Colon (tissue), 2 donors: ENCODE measurements around the gene TNNT3.
"Not testable (repeated sequence)": the region's sequence is repeated elsewhere in the genome, so short reads cannot be mapped to it uniquely, and the experiment has no call there.

Experiments
- FAIRE-seq: peaks from 2 replicates; lab custom pipeline; 2012; peaks lifted over from hg19 to GRCh38; lab: Jason Lieb, UNC
- donor health status: control.
- donor health status: control.

The TNNT3 gene

GRCh38 chr11:1919391-1920127, at the start of gene TNNT3:
TSS of gene TNNT3 (plus strand) at chr11:1919703. CDS start at chr11:1922875, 3,172 bp downstream.
- no peak for FAIRE-seq

DNA sequence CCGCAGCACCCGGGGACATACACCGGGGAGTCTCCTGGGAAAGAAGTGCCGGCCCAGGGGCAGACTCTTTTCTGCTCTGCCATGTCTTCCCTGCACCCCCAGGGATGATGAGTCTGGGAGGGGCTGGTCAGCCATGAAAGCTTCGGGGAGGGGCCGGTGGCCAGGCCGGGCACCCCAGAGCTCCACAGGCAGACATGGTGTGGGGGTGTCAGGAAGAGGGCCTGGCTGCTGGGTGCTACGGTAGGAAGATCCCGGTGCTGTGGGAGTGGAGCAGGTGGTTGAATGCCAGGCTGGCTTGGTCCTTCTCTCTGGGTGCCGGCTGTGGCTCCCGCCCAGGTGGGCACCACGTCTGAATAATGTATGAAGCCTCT, 49.2 kb upstream of the TNNT3 start:
- no peak for FAIRE-seq

GRCh38 chr11:1870721-1871466, 48.6 kb upstream of the TNNT3 start:
- no peak for FAIRE-seq

- FAIRE-seq = no peak
Measured at GRCh38 chr11:1871531-1871930, 48.0 kb upstream of the TNNT3 start.

DNA sequence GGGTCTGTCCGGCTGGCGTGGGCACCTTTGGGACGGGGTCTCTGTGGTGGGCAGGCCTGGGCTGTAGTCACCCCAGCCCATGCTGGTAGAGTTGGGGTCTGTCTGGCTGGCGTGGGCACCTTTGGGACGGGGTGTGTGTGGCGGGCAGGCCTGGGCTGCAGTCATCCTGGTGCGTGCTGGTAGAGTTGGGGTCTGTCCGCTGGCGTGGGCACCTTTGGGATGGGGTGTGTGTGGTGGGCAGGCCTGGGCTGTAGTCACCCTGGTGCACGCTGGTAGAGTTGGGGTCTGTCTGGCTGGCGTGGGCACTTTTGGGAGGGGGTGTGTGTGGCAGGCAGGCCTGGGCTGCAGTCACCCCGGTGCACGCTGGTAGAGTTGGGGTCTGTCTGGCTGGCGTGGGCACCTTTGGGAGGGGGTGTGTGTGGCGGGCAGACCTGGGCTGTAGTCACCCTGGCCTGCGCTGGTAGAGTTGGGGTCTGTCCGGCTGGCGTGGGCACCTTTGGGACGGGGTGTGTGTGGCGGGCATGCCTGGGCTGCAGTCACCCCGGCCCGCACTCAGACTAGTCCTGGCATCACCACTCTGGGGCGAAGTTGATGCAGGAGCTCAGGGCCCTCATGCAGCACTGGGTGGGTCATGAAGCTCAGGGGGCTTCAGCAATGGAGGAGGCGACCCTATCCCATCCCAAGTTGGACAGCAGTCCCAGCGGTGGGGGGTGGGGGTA, 47.1 kb upstream of the TNNT3 start:
- no peak for FAIRE-seq

DNA sequence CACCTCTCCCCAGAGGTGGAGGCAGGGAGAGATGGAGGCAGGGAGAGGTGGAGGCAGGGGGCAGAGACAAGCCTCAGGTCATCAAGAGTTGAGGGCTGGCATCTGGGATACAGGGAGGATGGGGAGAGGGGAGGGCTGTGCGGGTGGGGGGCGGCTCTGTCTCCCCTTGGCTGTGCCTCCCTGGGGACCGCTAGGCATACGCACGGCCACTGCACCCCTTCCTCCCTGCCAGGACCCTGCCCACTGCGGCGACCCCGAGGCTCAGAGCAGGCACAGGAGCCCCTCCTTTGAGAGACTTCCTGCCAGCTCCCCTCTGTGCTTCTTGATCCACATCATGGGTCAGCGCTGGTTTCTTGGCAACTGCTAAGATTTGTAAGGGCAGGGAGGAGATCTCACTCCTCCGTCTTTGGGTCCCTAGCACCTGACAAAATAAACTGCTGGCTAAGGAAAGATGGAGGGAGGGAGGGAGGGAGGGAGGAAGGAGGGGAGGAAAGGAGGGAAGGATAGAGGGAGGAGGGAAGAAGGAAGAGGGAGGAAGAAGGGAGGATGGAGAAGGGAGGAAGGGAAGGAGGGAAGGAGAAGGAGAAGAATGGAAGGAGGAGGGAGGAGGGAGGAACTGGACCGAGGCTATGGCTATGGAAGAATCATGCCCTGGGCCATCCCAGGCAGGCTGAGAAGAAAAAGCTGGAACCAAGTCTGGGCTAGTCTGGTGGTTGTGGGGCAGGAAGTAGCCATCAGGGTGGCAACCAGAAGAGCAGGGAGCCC, 46.3 kb upstream of the TNNT3 start:
- FAIRE-seq = no peak

GRCh38 chr11:1873813-1874150, 45.7 kb upstream of the TNNT3 start:
- FAIRE-seq = not testable (repeated sequence)

DNA sequence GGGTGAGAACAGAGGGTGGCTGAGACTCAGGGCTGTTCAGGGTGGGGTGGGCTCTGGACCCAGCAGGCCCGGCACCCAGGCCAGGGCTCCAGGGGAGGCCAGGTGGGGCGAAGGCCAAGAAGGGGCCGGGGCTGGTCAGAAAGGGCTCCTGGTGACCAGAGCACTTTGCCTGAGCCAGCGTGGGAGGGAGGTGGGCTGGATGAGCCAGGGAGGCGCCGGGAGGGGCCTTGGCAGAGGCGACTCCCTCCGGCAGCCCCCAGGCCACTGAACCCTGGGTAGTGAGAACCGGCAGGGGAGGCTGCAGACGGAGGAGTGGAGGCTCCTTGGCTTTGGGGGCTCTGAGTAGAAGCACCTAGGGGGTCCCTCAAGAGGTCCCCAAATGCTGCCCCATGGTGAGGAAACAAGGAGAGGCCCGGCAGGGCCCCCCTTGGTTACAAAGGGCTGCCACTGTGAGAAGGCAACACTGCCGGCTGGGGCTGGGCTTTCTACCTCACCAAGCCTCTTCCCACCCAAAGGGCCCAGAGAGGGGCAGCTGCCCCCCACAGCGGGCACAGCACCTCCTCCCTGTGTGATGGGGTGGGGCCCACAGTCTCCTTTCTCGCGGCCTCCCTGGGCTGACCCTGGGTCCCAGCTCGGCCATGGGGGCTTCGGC, 44.9 kb upstream of the TNNT3 start:
- not testable (repeated sequence) for FAIRE-seq

DNA sequence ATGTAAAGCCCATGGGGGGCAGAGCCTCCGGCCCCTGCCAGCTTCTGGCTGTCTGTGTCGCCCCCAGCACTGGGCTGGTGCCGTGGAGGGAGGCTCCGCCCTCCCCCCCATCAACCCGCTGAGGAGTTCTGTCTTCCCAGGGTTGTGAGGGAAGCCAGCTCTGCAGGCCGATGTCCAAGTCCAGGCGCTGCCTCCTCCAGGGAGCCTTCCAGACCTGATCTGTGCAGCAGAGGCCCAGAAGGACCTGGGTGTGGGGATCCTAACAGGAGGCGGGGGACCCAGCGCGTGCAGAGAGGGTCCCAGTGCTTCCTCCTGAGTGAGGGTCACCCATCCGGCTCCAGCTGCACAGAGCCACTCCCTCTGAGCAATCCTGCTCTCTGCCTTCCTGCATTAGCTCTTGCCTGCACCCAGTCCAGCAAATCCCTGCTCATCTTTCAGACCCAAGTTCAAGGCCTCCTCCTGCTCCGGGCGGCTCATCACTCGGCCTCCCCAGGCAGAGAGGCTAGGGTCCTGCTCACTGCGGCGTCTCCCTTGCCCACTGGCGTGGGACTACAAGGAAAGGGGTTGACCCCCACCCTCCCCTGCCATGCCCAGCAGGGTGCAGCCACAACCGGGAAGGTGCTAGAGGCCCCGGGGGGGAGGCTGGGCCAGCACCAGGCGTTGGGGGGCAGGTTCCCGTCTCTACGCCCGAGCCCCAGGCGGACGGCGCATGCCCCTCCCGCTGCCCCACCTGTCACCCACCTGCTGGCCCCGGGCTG, 44.2 kb upstream of the TNNT3 start:
- FAIRE-seq = no peak

DNA sequence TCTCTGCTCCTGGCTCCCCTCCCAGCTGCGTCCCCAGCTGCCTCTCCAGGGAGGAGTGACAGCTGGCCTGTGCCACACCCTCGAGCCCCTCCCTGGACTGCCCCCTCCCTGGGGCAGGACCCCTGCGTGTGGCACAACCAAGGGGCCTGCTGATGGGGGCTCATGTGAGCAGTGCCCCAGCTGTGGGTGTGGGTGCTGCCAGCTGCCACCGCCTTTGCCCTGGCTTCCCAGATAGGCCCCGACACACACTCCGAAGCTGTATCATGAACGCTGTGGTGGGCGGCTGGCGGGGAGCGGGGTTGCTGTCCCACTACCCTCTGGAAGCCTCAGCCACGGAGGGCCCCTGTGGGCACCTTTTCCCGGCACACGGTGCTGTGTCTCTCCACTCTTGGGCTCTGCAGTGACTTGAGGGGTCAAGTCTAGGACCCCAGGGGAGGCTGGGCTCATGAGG, 43.6 kb upstream of the TNNT3 start:
- FAIRE-seq = not testable (repeated sequence)

GRCh38 chr11:1876361-1877063, 43.0 kb upstream of the TNNT3 start:
- FAIRE-seq = no peak

DNA sequence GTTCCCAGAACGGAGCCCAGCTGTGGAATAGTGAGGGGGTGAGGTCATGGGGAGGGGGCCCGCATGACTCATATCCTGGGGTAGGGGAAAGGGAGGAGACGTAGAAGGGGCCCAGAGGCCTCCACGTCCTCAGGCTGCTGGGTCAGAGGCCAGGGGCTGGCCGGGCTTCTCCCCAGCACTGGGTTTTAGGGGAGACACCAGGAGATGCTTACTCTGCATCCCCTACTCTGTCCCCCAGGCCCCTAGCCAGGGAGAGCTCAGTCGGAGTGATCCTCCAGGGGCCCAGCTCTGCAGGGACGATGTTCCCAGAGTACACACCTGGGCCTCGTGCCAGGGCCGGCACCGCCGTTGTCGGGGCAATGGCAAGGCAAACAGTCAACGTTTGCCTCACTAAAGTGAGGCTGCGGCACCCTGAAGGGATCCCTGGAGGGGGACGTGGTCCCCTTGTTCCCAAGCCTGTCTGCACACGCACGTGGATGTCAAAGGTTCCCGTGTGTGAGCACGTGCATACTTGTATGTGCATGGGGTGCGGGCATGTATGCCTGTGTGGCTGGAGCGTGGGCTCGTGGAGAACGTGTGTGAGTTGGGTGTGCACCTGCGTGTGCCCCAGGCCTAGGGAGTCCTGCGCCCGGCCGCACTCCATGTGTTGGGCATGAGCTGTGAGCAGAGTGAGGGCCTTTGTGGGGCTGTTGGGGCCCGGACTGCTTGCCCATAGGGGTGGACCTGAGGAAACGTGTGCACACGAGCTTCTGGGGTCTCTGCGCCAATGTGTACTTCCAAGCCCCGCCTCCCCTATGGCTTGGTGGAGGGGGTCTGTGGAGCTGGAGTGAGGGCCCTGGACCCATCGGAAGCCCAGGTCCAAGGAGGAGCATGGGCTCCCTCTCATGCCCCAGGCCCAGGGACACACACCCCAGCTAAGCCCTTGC, 42.0 kb upstream of the TNNT3 start:
- FAIRE-seq = no peak

GRCh38 chr11:1878137-1879031, 41.1 kb upstream of the TNNT3 start:
- FAIRE-seq = no peak

GRCh38 chr11:1879342-1879940, 40.1 kb upstream of the TNNT3 start:
- FAIRE-seq = no peak

- no peak for FAIRE-seq
Measured at GRCh38 chr11:1879941-1880720, 39.4 kb upstream of the TNNT3 start.

DNA sequence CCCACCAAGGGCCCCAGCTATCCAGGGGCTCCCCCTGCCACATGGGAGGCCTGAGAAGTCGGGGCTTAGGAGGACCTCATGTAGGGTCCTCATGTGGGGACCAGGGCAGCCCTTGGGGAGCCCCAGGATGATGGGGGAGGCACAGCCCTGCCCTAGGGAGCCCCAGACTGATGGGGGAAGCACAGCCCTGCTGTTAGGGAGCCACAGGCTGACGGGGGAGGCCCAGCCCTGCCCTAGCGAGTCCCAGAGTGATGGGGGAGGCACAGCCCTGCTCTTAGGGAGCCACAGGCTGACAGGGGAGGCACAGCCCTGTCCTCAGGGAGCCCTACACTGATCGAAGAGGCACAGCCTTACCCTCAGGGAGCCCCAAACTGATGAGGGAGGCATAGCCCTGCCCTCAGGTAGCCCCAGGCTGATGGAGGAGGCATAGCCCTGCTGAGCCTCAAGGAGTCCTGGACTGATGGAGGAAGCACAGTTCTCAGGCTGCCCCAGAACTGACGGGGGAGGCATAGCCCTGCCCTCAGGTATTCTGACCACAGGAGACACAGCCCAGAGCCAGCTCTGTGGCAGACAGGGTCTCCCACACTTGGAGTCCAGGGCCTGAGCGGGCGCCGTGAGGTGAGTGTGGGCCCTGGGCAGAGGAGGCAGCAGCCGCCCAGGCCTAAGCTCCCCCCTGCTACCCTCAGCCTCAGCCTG, 38.6 kb upstream of the TNNT3 start:
- no peak for FAIRE-seq
